ENCODE measurements around the gene PDGFRA. TPM values are rescaled to one million over a fixed set of nuclear protein-coding genes. Genes with fewer than 3 reads are reported as not detected.

Gene PDGFRA
- total RNA-seq, 1 donor from 2014 or later, result 2.1 TPM

DNA sequence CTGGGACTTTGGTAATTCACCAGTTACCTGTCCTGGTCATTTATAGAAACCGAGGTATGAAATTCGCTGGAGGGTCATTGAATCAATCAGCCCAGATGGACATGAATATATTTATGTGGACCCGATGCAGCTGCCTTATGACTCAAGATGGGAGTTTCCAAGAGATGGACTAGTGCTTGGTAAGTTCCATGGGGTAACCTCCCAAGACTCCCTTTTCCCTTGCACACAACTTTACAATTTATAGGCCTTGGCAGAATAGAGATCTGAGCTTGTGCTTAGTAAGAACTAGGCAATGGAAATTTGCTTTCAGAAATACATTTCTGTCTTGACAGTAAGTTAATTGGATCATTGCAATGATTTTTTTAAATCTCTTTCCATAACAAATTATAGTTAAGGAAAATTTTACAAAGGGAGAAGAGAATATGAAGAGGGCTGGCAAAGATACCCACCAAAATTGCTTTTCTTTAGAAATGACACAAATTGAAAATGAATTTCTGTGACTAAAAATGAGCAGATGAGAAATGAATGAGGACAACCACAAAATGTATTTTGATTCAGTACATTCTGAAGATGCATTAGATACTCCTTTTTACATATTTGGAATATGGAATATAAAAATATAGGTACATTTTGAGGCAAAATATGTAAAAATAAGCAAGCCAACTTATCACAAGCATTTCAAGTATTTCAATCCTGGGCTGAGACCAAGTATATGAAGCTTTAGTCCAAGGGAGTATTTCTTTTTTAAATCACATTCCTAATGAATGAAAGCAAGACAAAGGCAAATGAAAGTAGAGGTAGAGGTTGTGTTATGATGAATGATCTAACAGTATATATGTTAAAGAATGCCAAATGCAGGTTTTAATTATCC, 45.9 kb downstream of the PDGFRA start:
- Mint-ChIP-seq H3K9me3 (no peaks in the 10 kb centered on the region), H3K4me1 (peaks cover 15% of the 10 kb centered on the region), H3K27ac (ENCODE audit: unreplicated experiment) (no peak overlapping the region), H3K27me3 (ENCODE audit: low read depth) (peaks cover 28% of the 10 kb centered on the region), H3K36me3 (ENCODE audit: low read depth) (no peaks in the 10 kb centered on the region), H3K4me3 (no peak overlapping the region)
- DNase-seq (ENCODE audit: low read depth, low spot score), result no peak
- TF ChIP-seq, protein P1, sequence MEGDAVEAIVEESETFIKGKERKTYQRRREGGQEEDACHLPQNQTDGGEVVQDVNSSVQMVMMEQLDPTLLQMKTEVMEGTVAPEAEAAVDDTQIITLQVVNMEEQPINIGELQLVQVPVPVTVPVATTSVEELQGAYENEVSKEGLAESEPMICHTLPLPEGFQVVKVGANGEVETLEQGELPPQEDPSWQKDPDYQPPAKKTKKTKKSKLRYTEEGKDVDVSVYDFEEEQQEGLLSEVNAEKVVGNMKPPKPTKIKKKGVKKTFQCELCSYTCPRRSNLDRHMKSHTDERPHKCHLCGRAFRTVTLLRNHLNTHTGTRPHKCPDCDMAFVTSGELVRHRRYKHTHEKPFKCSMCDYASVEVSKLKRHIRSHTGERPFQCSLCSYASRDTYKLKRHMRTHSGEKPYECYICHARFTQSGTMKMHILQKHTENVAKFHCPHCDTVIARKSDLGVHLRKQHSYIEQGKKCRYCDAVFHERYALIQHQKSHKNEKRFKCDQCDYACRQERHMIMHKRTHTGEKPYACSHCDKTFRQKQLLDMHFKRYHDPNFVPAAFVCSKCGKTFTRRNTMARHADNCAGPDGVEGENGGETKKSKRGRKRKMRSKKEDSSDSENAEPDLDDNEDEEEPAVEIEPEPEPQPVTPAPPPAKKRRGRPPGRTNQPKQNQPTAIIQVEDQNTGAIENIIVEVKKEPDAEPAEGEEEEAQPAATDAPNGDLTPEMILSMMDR (conservative IDR thresholded peaks at IDR 0.05), result no peak

DNA sequence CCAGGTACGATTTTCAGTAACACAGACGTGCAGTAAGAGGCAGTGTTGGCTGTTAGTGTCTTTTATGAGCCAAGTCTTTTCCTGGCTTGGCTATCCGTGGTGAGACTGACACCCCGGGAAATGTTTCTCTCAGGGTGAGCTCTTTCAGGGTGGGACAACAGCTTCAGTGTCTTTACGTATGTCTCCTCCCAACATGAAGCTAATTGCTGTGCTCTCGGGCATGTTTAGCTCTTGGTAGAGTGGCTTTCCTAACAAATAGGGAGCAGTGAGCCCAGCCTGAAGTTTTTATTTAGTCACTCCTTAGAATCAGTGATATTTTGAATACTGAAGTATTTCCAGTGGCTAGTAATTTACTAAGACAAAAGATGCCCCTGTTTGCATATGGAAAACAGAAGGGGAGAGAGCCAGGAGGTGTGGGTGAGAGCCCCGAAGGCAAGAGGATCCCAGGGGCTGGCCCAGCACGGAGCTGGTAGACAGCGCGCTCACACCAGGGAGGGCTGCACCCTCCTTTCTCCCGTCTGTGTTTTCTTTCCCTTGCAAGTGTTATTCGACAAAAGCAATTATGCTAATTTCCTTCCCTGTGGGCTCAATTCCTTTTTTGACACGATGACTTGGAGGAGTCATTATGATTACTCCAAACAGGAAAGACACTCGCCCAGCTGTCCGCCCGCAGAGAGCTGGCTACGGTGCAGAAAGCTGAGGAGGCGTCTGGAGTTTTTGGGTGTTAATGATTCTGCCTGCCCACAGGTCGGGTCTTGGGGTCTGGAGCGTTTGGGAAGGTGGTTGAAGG, 47.7 kb downstream of the PDGFRA start:
- peaks cover 15% of the 10 kb centered on the region for H3K4me1 Mint-ChIP-seq
- H3K4me3 Mint-ChIP-seq, result no peak overlapping the region
- peaks cover under 1% of the 10 kb centered on the region for H3K9me3 Mint-ChIP-seq
- H3K27ac Mint-ChIP-seq (ENCODE audit: unreplicated experiment), result no peak overlapping the region
- DNase-seq (ENCODE audit: low read depth, low spot score), result peak; percentile 1
- no peaks in the 10 kb centered on the region for H3K36me3 Mint-ChIP-seq (ENCODE audit: low read depth)
- TF ChIP-seq, protein P1 (conservative IDR thresholded peaks at IDR 0.05), result no peak
- H3K27me3 Mint-ChIP-seq (ENCODE audit: low read depth), result peaks cover 28% of the 10 kb centered on the region

DNA sequence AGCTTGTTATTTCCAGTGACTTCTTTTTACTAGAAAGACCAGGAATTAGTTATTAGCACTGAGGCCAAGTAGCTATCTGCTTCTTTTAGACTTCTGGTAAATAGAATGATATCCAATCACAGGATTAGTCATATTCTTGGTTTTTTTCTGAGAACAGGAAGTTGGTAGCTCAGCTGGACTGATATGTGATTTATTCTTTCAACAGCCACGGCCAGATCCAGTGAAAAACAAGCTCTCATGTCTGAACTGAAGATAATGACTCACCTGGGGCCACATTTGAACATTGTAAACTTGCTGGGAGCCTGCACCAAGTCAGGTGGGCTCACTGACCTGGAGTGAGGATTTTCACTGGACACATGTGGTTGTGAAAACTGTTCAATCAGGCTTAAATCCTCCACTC, 48.6 kb downstream of the PDGFRA start:
- Mint-ChIP-seq H3K27ac (ENCODE audit: unreplicated experiment) (no peak overlapping the region), H3K4me3 (no peak overlapping the region), H3K27me3 (ENCODE audit: low read depth) (peaks cover 28% of the 10 kb centered on the region), H3K4me1 (peaks cover 15% of the 10 kb centered on the region), H3K9me3 (peaks cover 9% of the 10 kb centered on the region), H3K36me3 (ENCODE audit: low read depth) (peaks cover 8% of the 10 kb centered on the region)
- TF ChIP-seq, protein P1 (conservative IDR thresholded peaks at IDR 0.05), result no peak
- no peak for DNase-seq (ENCODE audit: low read depth, low spot score)

DNA sequence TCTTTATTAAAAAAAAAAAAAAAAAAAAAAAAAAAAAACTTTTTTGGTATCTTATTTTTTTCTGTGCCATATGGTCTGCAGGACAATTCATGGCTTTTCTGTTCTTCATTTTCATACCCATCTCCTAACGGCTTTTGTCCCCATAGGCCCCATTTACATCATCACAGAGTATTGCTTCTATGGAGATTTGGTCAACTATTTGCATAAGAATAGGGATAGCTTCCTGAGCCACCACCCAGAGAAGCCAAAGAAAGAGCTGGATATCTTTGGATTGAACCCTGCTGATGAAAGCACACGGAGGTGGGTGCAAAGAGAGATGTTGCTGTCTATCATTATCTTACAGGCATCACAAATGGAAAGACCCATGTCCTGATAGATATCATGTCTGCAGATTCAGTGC, 49.1 kb downstream of the PDGFRA start:
- no peak for DNase-seq (ENCODE audit: low read depth, low spot score)
- Mint-ChIP-seq H3K9me3 (peaks cover 9% of the 10 kb centered on the region), H3K27me3 (ENCODE audit: low read depth) (peaks cover 28% of the 10 kb centered on the region), H3K4me1 (peaks cover 15% of the 10 kb centered on the region), H3K4me3 (no peak overlapping the region), H3K27ac (ENCODE audit: unreplicated experiment) (no peak overlapping the region), H3K36me3 (ENCODE audit: low read depth) (peaks cover 8% of the 10 kb centered on the region)
- TF ChIP-seq, protein P1 (conservative IDR thresholded peaks at IDR 0.05), result no peak

DNA sequence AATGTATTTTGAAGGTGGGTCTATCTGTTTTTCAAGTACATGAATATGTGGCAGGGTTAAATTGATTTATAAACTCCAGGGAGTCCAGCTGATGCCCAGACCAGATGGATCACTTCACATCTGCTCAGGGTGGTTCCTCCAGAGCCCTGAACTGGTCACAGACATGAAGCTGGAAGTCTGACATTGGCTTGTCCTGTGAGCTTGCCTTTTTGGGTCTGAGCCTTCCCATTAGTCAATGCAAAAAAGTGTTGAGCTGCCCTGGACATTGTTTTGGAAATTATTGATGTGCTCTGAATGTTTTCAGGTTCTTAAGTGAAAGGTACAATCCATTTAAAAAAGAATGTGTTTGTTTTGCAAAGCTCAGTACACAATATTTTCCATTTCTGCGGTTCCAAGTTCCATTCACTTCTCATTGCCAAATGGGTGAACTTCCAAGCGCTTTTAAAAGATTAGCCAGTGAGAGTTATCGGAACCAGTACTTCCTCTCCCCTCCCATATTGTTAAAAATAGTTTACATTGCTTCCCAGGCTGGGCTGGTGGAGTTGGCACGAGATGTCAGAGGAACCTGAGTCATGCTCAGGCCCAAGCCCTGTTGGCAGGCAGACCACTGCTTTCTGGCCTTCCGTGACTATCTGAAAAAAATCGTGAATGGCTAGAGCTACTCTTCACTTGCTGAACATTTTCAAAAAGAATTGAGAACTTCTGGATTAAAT, 52.1 kb downstream of the PDGFRA start:
- Mint-ChIP-seq H3K4me3 (no peak overlapping the region), H3K36me3 (ENCODE audit: low read depth) (peaks cover 10% of the 10 kb centered on the region), H3K9me3 (peaks cover 12% of the 10 kb centered on the region), H3K27me3 (ENCODE audit: low read depth) (peaks cover 16% of the 10 kb centered on the region), H3K27ac (ENCODE audit: unreplicated experiment) (no peak overlapping the region), H3K4me1 (peaks cover 15% of the 10 kb centered on the region)
- no peak for DNase-seq (ENCODE audit: low read depth, low spot score)
- TF ChIP-seq, protein P1 (conservative IDR thresholded peaks at IDR 0.05), result no peak
